Thyroid gland (tissue), 4 donors: Measurements from ENCODE around the gene APBB2.

ENCODE experiments used
- POLR2A ChIP-seq, 2 donors: fragments of 450-650 bp; IDR thresholded peaks; one replicate each; pipeline ENCODE4 v1.6.1; 2017; ENCODE audit warnings: antibody characterized with exemption in 2 of 2, mild to moderate bottlenecking in 2 of 2, moderate library complexity in 1 of 2
- TF ChIP-seq, protein P1 (sequence below), 6 experiments: fragments of 200-600 bp in 3 of 6; fragments of 450-650 bp in 3 of 6; sonication (generic) in 3 of 6; IDR thresholded peaks; one replicate each; pipeline ENCODE4 v1.5.1; 2016 to 2019; ENCODE audit warnings: antibody characterized with exemption in 6 of 6, mild to moderate bottlenecking in 2 of 6, inconsistent platforms in 1 of 6, moderate library complexity in 1 of 6

DNA sequence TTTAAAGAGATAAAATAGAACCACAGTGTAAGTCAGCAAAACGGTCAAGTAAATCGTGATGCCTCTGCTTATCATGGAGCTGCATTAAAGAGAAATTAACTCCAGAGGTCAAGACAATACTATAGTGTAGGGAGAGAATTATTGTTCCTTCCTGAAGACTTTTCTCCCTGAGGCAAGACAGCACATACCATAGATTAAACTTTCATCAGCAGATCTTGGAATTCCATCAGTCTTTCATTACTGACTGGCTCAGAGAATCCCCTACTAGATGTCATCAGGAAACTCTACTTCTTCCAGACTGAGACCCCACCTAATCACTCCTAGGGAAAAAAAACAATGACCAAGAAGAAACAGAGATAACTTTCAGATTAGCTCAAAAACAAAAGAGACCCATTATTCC is 333.2 kb downstream of the APBB2 start:
- TF ChIP-seq, protein P1, sequence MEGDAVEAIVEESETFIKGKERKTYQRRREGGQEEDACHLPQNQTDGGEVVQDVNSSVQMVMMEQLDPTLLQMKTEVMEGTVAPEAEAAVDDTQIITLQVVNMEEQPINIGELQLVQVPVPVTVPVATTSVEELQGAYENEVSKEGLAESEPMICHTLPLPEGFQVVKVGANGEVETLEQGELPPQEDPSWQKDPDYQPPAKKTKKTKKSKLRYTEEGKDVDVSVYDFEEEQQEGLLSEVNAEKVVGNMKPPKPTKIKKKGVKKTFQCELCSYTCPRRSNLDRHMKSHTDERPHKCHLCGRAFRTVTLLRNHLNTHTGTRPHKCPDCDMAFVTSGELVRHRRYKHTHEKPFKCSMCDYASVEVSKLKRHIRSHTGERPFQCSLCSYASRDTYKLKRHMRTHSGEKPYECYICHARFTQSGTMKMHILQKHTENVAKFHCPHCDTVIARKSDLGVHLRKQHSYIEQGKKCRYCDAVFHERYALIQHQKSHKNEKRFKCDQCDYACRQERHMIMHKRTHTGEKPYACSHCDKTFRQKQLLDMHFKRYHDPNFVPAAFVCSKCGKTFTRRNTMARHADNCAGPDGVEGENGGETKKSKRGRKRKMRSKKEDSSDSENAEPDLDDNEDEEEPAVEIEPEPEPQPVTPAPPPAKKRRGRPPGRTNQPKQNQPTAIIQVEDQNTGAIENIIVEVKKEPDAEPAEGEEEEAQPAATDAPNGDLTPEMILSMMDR (IDR thresholded peaks at IDR 0.05): no peak
- no peak for TF ChIP-seq POLR2A (IDR thresholded peaks at IDR 0.05)
